Endodermal cell (in vitro differentiated cells): ENCODE measurements around the gene KMT2C. TPM values are rescaled to one million over a fixed set of nuclear protein-coding genes. Genes with fewer than 3 reads are reported as not detected.
"Not testable (repeated sequence)": the region's sequence is repeated elsewhere in the genome, so short reads cannot be mapped to it uniquely, and the experiment has no call there.

Experiments used
- DNase-seq: peaks from one replicate; pipeline ENCODE4 v3.0.0-alpha.2; 2017
- H3K27ac ChIP-seq: 2 replicates; pipeline ENCODE4 v1.5.1; 2013; ENCODE audit warnings: mild to moderate bottlenecking, low read depth, low read length, moderate library complexity
- H3K27me3 ChIP-seq: 2 replicates; pipeline ENCODE4 v1.6.1; 2013; ENCODE audit warnings: mild to moderate bottlenecking, low read length, moderate library complexity; ENCODE audit not compliant: insufficient read depth, control insufficient read depth, poor library complexity, severe bottlenecking
- H3K36me3 ChIP-seq: 2 replicates; pipeline ENCODE4 v1.7.0; 2013; ENCODE audit warnings: mild to moderate bottlenecking, low read length, moderate library complexity; ENCODE audit not compliant: control insufficient read depth, insufficient read depth
- H3K4me1 ChIP-seq: one replicate; pipeline ENCODE4 v1.7.0; 2013; ENCODE audit warnings: low read length; ENCODE audit not compliant: control insufficient read depth, insufficient read depth
- H3K4me3 ChIP-seq: 2 replicates; pipeline ENCODE4 v1.5.1; 2013; ENCODE audit warnings: mild to moderate bottlenecking, low read length, moderate library complexity
- H3K9ac ChIP-seq: 2 replicates; pipeline ENCODE4 v1.6.1; 2013; ENCODE audit warnings: mild to moderate bottlenecking, low read length, moderate library complexity; ENCODE audit not compliant: poor library complexity, severe bottlenecking; ENCODE audit errors: extremely low read depth
- H3K9me3 ChIP-seq: 2 replicates; pipeline ENCODE4 v1.6.1; 2013; ENCODE audit warnings: mild to moderate bottlenecking, low read length, moderate library complexity; ENCODE audit not compliant: control insufficient read depth
- H3K27ac Mint-ChIP-seq: 2 replicates; pipeline ENCODE4 v1.8.0; 2020; ENCODE audit warnings: mixed read lengths
- H3K27me3 Mint-ChIP-seq: 2 replicates; pipeline ENCODE4 v1.8.0; 2021; ENCODE audit warnings: mild to moderate bottlenecking, mixed read lengths; ENCODE audit not compliant: insufficient read depth
- H3K36me3 Mint-ChIP-seq: 2 replicates; pipeline ENCODE4 v1.8.0; 2020; ENCODE audit warnings: low read depth, mixed read lengths
- H3K4me1 Mint-ChIP-seq: 2 replicates; pipeline ENCODE4 v1.8.0; 2020; ENCODE audit warnings: mixed read lengths
- H3K4me3 Mint-ChIP-seq: 2 replicates; pipeline ENCODE4 v1.8.0; 2020; ENCODE audit warnings: mild to moderate bottlenecking, moderate library complexity, mixed read lengths
- H3K9me3 Mint-ChIP-seq: 2 replicates; pipeline ENCODE4 v1.8.0; 2020; ENCODE audit warnings: mild to moderate bottlenecking, mixed read lengths
- WGBS, 2 experiments: methylation state at CpG; one replicate each; pipeline versions ENCODE4 v1.1.5 to v1.1.7; 2013; ENCODE audit warnings: missing lambda C conversion rate in 2 of 2, mixed read lengths in 1 of 2; ENCODE audit not compliant: insufficient coverage in 1 of 2, insufficient read length in 1 of 2; 5-methylcytosine and 5-hydroxymethylcytosine counted together
- total RNA-seq, 2 donors: library from RNA; stranded (reverse); fragmentation: NEBNext Ultra II Directional in 1 of 2; extraction: Animal tissue kit (Norgen Biotek cat#: 25700) in 1 of 2; gene quantifications; 2 replicates in 1 of 2; 3 replicates in 1 of 2; pipeline ENCODE4 v1.2.1, GENCODE V29; 2021
- TF ChIP-seq, protein P1 (sequence below): fragments of 200-600 bp; sonication (generic); conservative IDR thresholded peaks from 2 replicates; pipeline ENCODE4 v1.5.0; 2021; ENCODE audit warnings: antibody characterized with exemption, mild to moderate bottlenecking

The KMT2C gene
- total RNA-seq, 2 donors from 2014 or later, result 54.3 to 60.6 TPM

- no peaks in the 10 kb centered on the region for H3K27me3 ChIP-seq
- no peak overlapping the region for H3K9ac ChIP-seq
- no peak overlapping the region for H3K4me3 ChIP-seq
- Mint-ChIP-seq H3K4me1 (peaks cover 29% of the 10 kb centered on the region), H3K36me3 (peaks cover 9% of the 10 kb centered on the region), H3K4me3 (no peak overlapping the region), H3K27me3 (no peaks in the 10 kb centered on the region), H3K9me3 (no peaks in the 10 kb centered on the region), H3K27ac (no peak overlapping the region)
- 77 to 92% methylated on average over 5 to 6 of the region's 6 CpGs for WGBS, 2 experiments
- H3K27ac ChIP-seq, result no peak overlapping the region
- no peaks in the 10 kb centered on the region for H3K9me3 ChIP-seq
- no peaks in the 10 kb centered on the region for H3K4me1 ChIP-seq
- TF ChIP-seq, protein P1, sequence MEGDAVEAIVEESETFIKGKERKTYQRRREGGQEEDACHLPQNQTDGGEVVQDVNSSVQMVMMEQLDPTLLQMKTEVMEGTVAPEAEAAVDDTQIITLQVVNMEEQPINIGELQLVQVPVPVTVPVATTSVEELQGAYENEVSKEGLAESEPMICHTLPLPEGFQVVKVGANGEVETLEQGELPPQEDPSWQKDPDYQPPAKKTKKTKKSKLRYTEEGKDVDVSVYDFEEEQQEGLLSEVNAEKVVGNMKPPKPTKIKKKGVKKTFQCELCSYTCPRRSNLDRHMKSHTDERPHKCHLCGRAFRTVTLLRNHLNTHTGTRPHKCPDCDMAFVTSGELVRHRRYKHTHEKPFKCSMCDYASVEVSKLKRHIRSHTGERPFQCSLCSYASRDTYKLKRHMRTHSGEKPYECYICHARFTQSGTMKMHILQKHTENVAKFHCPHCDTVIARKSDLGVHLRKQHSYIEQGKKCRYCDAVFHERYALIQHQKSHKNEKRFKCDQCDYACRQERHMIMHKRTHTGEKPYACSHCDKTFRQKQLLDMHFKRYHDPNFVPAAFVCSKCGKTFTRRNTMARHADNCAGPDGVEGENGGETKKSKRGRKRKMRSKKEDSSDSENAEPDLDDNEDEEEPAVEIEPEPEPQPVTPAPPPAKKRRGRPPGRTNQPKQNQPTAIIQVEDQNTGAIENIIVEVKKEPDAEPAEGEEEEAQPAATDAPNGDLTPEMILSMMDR, result no peak
- no peak for DNase-seq
- H3K36me3 ChIP-seq, result peaks cover 3% of the 10 kb centered on the region
These were observed 73.5 kb downstream of the KMT2C start for GRCh38 chr7:152362128-152362926.

- 80 to 100% methylated on average over 1 of the region's 2 CpGs for WGBS, 2 experiments
- H3K9me3 ChIP-seq, result peaks cover 34% of the 10 kb centered on the region
- no peak for DNase-seq
- H3K27me3 ChIP-seq, result no peaks in the 10 kb centered on the region
- H3K4me1 ChIP-seq, result no peaks in the 10 kb centered on the region
- H3K27me3 Mint-ChIP-seq, result no peaks in the 10 kb centered on the region
- no peak overlapping the region for H3K4me3 Mint-ChIP-seq
- no peak overlapping the region for H3K27ac ChIP-seq
- TF ChIP-seq, protein P1, result no peak
- H3K9ac ChIP-seq, result no peak overlapping the region
- peak overlapping the region; percentile 19 for H3K27ac Mint-ChIP-seq
- H3K9me3 Mint-ChIP-seq, result peaks cover 23% of the 10 kb centered on the region
- H3K36me3 Mint-ChIP-seq, result peaks cover 54% of the 10 kb centered on the region
- peaks cover 54% of the 10 kb centered on the region for H3K36me3 ChIP-seq
- no peaks in the 10 kb centered on the region for H3K4me1 Mint-ChIP-seq
- no peak overlapping the region for H3K4me3 ChIP-seq
These were observed 80.2 kb downstream of the KMT2C start for GRCh38 chr7:152355474-152356057.

GRCh38 chr7:152354061-152354460, 81.7 kb downstream of the KMT2C start:
- H3K4me1 Mint-ChIP-seq, result no peaks in the 10 kb centered on the region
- peaks cover 44% of the 10 kb centered on the region for H3K9me3 ChIP-seq
- H3K27me3 Mint-ChIP-seq, result no peaks in the 10 kb centered on the region
- peaks cover 31% of the 10 kb centered on the region for H3K9me3 Mint-ChIP-seq
- no peak overlapping the region for H3K27ac ChIP-seq
- DNase-seq, result no peak
- H3K36me3 Mint-ChIP-seq, result peaks cover 62% of the 10 kb centered on the region
- TF ChIP-seq, protein P1, result no peak
- no peaks in the 10 kb centered on the region for H3K27me3 ChIP-seq
- 100% methylated on average over 1 of the region's 1 CpG for WGBS, 2 experiments
- peaks cover 67% of the 10 kb centered on the region for H3K36me3 ChIP-seq
- H3K4me3 ChIP-seq, result no peak overlapping the region
- H3K27ac Mint-ChIP-seq, result no peak overlapping the region
- no peak overlapping the region for H3K9ac ChIP-seq
- no peaks in the 10 kb centered on the region for H3K4me1 ChIP-seq
- H3K4me3 Mint-ChIP-seq, result no peak overlapping the region

- not testable (repeated sequence) for H3K27ac Mint-ChIP-seq, H3K4me3 ChIP-seq, H3K4me3 Mint-ChIP-seq, H3K27ac ChIP-seq, H3K9ac ChIP-seq, DNase-seq, H3K4me1 ChIP-seq, H3K27me3 Mint-ChIP-seq, H3K4me1 Mint-ChIP-seq, H3K27me3 ChIP-seq
- Mint-ChIP-seq H3K9me3 (peaks cover 38% of the 10 kb centered on the region), H3K36me3 (peaks cover 69% of the 10 kb centered on the region)
- Histone ChIP-seq H3K36me3 (peaks cover 73% of the 10 kb centered on the region), H3K9me3 (peaks cover 52% of the 10 kb centered on the region)
- 90 to 91% methylated on average over 4 to 5 of the region's 5 CpGs for WGBS, 2 experiments
These were observed 82.5 kb downstream of the KMT2C start for GRCh38 chr7:152353281-152353680.

DNA sequence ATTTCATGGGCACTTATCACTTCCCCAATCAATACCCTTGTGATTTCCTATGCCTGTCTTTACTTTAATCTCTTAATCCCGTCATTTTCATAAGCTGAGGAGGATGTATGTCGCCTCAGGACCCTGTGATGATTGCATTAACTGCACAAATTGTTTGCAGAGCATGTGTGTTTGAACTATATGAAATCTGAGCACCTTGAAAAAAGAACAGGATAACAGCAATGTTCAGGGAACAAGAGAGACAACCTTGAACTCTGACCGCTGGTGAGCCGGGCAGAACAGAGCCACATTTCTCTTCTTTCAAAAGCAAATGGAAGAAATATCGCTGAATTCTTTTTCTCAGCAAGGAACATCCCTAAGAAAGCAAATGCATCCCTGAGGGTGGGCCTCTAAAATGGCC, 84.1 kb downstream of the KMT2C start:
- H3K9ac ChIP-seq, H3K27me3 Mint-ChIP-seq, H3K4me1 ChIP-seq, H3K27ac ChIP-seq, H3K4me3 Mint-ChIP-seq, H3K4me1 Mint-ChIP-seq, H3K4me3 ChIP-seq, DNase-seq, H3K27ac Mint-ChIP-seq, H3K27me3 ChIP-seq: not testable (repeated sequence)
- WGBS, 2 experiments, result 85 to 95% methylated on average over 3 to 5 of the region's 5 CpGs
- H3K9me3 ChIP-seq, result peaks cover 66% of the 10 kb centered on the region
- peaks cover 85% of the 10 kb centered on the region for H3K36me3 ChIP-seq
- Mint-ChIP-seq H3K36me3 (peaks cover 81% of the 10 kb centered on the region), H3K9me3 (peaks cover 51% of the 10 kb centered on the region)
